Activated CD8-positive, alpha-beta memory T cell treated with anti-CD3 and anti-CD28 coated beads, Interleukin-2, amount 50 U/mL, for 4 hours (primary cell): Measurements from ENCODE around the gene KCNH3.

Source experiments
- DNase-seq: peaks from one replicate; pipeline ENCODE4 v3.0.0-alpha.2; 2020

Gene KCNH3

GRCh38 chr12:49564686-49565405 is 26.0 kb downstream of the KCNH3 start:
- no peak for DNase-seq

GRCh38 chr12:49565406-49566265 is 26.8 kb downstream of the KCNH3 start:
- DNase-seq, result no peak

GRCh38 chr12:49566361-49566760 is 27.5 kb downstream of the KCNH3 start:
- no peak for DNase-seq

GRCh38 chr12:49567302-49567610 is 28.4 kb downstream of the KCNH3 start:
- DNase-seq, result no peak

GRCh38 chr12:49567611-49568441 is 29.0 kb downstream of the KCNH3 start, which contains the start of gene MCRS1:
Gene MCRS1, minus strand, starts transcription at chr12:49568142. Its CDS starts 1,411 bp downstream, at chr12:49566731.
- peak; percentile 87 for DNase-seq

- DNase-seq, result no peak
Observed at GRCh38 chr12:49568442-49569162, 29.8 kb downstream of the KCNH3 start.

- no peak for DNase-seq
Observed at GRCh38 chr12:49577589-49578315, 38.9 kb downstream of the KCNH3 start.

GRCh38 chr12:49578471-49579112 is 39.8 kb downstream of the KCNH3 start:
- no peak for DNase-seq

GRCh38 chr12:49580572-49581535 is 42.0 kb downstream of the KCNH3 start:
- DNase-seq, result peak; percentile 57

- no peak for DNase-seq
Observed at GRCh38 chr12:49582201-49582600, 43.4 kb downstream of the KCNH3 start.

GRCh38 chr12:49582850-49583249 is 44.0 kb downstream of the KCNH3 start:
- DNase-seq, result no peak

GRCh38 chr12:49583366-49584094 is 44.7 kb downstream of the KCNH3 start:
- DNase-seq, result no peak

- DNase-seq, result no peak
Observed at GRCh38 chr12:49584591-49584990, 45.8 kb downstream of the KCNH3 start.

- DNase-seq, result no peak
Observed at GRCh38 chr12:49585477-49586459, 46.9 kb downstream of the KCNH3 start.

GRCh38 chr12:49587174-49587908 is 48.5 kb downstream of the KCNH3 start:
- no peak for DNase-seq

- no peak for DNase-seq
Observed at GRCh38 chr12:49588281-49588680, 49.5 kb downstream of the KCNH3 start.
